PC-9 (cell line): ENCODE data around the gene PLXNA3. TPM values are rescaled to one million over a fixed set of nuclear protein-coding genes. Genes with fewer than 3 reads are reported as not detected.

Source experiments
- BruUV-seq: library from RNA; stranded (reverse); fragments of 400-500 nt; replicated peaks from 2 replicates; lab custom pipeline; 2021; lab: Mats Ljungman, UMichigan
- CTCF ChIA-PET: fragments of 300-600 bp; sonication (Branson Sonifier 250); formaldehyde crosslinking; loops from one replicate; lab custom pipeline; 2022; ENCODE audit warnings: antibody characterized with exemption; lab: Charles Lee
- POLR2A ChIA-PET: fragments of 300-600 bp; sonication (Branson Sonifier 250); formaldehyde crosslinking; loops from one replicate; lab custom pipeline; 2022; ENCODE audit warnings: antibody characterized with exemption; ENCODE audit not compliant: unreplicated experiment; lab: Charles Lee
- DNase-seq, 2 experiments: peaks; one replicate each; pipeline versions ENCODE4 v3.0.0 to v3.0.0-alpha.2; 2015 to 2022; ENCODE audit warnings: mixed read lengths in 1 of 2
- H2AFZ ChIP-seq: fragments of 200-600 bp; sonication (generic); 2 replicates; pipeline ENCODE4 v1.8.1; 2017; ENCODE audit warnings: antibody characterized with exemption
- H3F3A ChIP-seq: fragments of 200-600 bp; sonication (generic); 2 replicates; pipeline ENCODE4 v1.8.1; 2017; ENCODE audit warnings: antibody characterized with exemption, mild to moderate bottlenecking, low read depth; ENCODE audit not compliant: insufficient read depth
- H3K27ac ChIP-seq: fragments of 200-600 bp; sonication (generic); 2 replicates; pipeline ENCODE4 v1.6.1; 2016; ENCODE audit warnings: mixed run types
- H3K27me3 ChIP-seq: fragments of 200-600 bp; sonication (generic); 2 replicates; pipeline ENCODE4 v1.6.1; 2016; ENCODE audit warnings: low read depth, mixed run types; ENCODE audit not compliant: insufficient read depth
- H3K36me3 ChIP-seq: fragments of 200-600 bp; sonication (generic); 2 replicates; pipeline ENCODE4 v1.6.1; 2016; ENCODE audit warnings: low read depth, mixed run types
- H3K4me1 ChIP-seq: fragments of 200-600 bp; sonication (generic); replicated peaks from 2 replicates; pipeline ENCODE4 v1.6.1; 2016; ENCODE audit warnings: mixed run types; ENCODE audit not compliant: insufficient read depth
- H3K4me2 ChIP-seq: fragments of 200-600 bp; sonication (generic); 2 replicates; pipeline ENCODE4 v1.6.1; 2017; ENCODE audit warnings: mixed run types
- H3K4me3 ChIP-seq: fragments of 200-600 bp; sonication (generic); 2 replicates; pipeline ENCODE4 v1.6.1; 2016; ENCODE audit warnings: mixed run types
- H3K79me2 ChIP-seq: fragments of 200-600 bp; sonication (generic); 2 replicates; pipeline ENCODE4 v1.6.1; 2017; ENCODE audit warnings: low read depth, mixed run types
- H3K9me2 ChIP-seq: fragments of 200-600 bp; sonication (generic); 2 replicates; pipeline ENCODE4 v1.8.1; 2017; ENCODE audit warnings: mild to moderate bottlenecking; ENCODE audit not compliant: insufficient read depth
- H3K9me3 ChIP-seq: fragments of 200-600 bp; sonication (generic); 2 replicates; pipeline ENCODE4 v1.8.1; 2016; ENCODE audit warnings: low read depth; ENCODE audit not compliant: insufficient read depth
- H4K20me1 ChIP-seq: fragments of 200-600 bp; sonication (generic); 2 replicates; pipeline ENCODE4 v1.8.1; 2017; ENCODE audit not compliant: insufficient read depth
- EZH2 ChIP-seq: fragments of 200-600 bp; sonication (generic); IDR thresholded peaks from 2 replicates; pipeline ENCODE4 v1.8.0; 2017; ENCODE audit warnings: antibody characterized with exemption, low read depth
- intact Hi-C: fragments of 100-400 bp; cut with micrococcal nuclease; formaldehyde crosslinking; loops from one replicate; pipeline ENCODE4 v1.10.0; 2022; ENCODE audit not compliant: unreplicated experiment
- total RNA-seq: library from RNA; stranded (reverse); gene quantifications from 2 replicates; pipeline ENCODE4 v1.2.3, GENCODE V29; 2021
- TF ChIP-seq, protein P1 (sequence below): fragments of 200-600 bp; sonication (generic); conservative IDR thresholded peaks from 2 replicates; pipeline ENCODE4 v1.6.1; 2017; ENCODE audit warnings: mixed run types, antibody characterized with exemption, mild to moderate bottlenecking, moderate library complexity

Gene PLXNA3
- total RNA-seq, 1 experiment from 2014 or later = 124 TPM

DNA sequence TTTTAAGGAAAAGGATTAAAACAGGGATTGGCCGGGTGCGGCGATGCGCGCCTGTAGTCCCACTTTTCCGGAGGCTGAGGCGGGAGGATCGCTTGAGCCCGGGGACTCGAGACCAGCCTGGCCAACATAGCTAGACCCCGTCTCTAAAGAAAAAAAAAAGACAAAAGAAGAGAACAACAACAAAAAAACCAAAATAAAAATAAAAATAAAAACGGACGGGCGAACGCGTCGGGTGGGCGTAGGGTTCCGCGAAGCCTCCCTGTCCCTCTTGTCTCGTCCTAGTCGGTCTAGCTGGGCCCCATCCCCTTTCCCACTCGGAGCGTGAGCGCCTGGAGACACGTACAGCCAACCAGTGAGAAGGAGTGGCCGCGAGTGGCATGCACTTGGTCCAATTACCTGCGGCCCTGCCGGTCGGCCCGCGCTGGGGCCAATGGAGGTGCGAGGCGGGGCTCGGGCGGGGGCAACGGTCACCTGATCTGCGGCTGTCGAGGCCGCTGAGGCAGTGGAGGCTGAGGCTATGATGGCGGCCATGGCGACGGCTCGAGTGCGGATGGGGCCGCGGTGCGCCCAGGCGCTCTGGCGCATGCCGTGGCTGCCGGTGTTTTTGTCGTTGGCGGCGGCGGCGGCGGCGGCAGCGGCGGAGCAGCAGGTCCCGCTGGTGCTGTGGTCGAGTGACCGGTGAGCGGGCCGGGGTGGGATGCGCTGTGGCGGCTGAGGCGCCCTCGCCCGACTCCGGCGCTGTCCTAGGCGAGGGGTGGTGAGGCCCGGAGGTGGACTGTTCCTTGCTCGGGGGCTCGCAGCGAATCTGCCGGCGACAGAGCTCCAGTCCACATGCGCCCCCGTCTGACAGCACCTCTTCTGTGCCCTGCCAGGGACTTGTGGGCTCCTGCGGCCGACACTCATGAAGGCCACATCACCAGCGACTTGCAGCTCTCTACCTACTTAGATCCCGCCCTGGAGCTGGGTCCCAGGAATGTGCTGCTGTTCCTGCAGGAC, 29.6 kb upstream of the PLXNA3 start, which contains the start of gene ATP6AP1:
Gene ATP6AP1, plus strand, starts transcription at position 502 of the 996 bp plus-strand sequence. Its CDS starts 16 bp downstream, at position 518.
- H3K27ac ChIP-seq = no peak within 1 kb of the TSS
- intact Hi-C loops = no loop called here

DNA sequence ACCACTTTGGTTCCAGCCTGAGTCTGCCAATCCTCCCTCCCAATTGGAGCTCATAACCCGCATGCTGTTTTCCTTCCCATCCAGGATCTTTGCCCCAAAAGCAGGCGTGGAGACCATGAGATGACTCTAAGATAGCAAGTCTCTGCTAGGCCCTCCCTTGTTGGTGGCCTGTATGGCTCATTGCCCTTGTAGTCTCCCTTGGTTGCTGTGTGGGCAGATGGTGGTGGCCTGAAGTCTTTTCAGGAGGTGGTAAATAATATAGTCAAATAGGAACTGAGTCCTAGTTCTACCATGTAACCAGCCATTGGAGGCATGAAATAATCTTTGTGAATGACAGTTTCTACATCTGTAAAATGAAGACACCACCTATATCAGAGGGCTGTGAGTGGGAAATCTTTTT, 28.4 kb upstream of the PLXNA3 start:
- BruUV-seq = TSS peak; percentile 70
- no peaks in the 10 kb centered on the region for H3K9me2 ChIP-seq
- H3K9me3 ChIP-seq = no peaks in the 10 kb centered on the region
- peaks cover 19% of the 10 kb centered on the region for H3K79me2 ChIP-seq
- H3K4me1 ChIP-seq = peaks cover 6% of the 10 kb centered on the region
- no peaks in the 10 kb centered on the region for H3F3A ChIP-seq
- H3K27me3 ChIP-seq = no peaks in the 10 kb centered on the region
- CTCF ChIA-PET = no interaction called here
- H2AFZ ChIP-seq = no peak overlapping the region
- intact Hi-C loops = no loop called here
- H3K27ac ChIP-seq = no peak overlapping the region
- POLR2A ChIA-PET = interaction anchor here (0.6 kb wide), 1 partner anchor 47 kb away, joined by 4 read pairs; no protein-coding TSS in a partner anchor
- H3K4me3 ChIP-seq = peak overlapping the region; percentile 67; the same call in 1 of the 2 replicates
- no peak for DNase-seq
- TF ChIP-seq, protein P1, sequence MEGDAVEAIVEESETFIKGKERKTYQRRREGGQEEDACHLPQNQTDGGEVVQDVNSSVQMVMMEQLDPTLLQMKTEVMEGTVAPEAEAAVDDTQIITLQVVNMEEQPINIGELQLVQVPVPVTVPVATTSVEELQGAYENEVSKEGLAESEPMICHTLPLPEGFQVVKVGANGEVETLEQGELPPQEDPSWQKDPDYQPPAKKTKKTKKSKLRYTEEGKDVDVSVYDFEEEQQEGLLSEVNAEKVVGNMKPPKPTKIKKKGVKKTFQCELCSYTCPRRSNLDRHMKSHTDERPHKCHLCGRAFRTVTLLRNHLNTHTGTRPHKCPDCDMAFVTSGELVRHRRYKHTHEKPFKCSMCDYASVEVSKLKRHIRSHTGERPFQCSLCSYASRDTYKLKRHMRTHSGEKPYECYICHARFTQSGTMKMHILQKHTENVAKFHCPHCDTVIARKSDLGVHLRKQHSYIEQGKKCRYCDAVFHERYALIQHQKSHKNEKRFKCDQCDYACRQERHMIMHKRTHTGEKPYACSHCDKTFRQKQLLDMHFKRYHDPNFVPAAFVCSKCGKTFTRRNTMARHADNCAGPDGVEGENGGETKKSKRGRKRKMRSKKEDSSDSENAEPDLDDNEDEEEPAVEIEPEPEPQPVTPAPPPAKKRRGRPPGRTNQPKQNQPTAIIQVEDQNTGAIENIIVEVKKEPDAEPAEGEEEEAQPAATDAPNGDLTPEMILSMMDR = no peak
- TF ChIP-seq EZH2 = no peak
- H3K4me2 ChIP-seq = peak overlapping the region; percentile 95
- H3K36me3 ChIP-seq = no peaks in the 10 kb centered on the region
- no peaks in the 10 kb centered on the region for H4K20me1 ChIP-seq

More for the DNA sequence above, 29.6 kb upstream of the PLXNA3 start, which contains the start of gene ATP6AP1:
- Histone ChIP-seq H3K4me2 (peak within 1 kb of the TSS; percentile 95), H3K27me3 (no peaks in the 10 kb centered on the region), H3K4me1 (peaks cover 6% of the 10 kb centered on the region), H2AFZ (peak within 1 kb of the TSS; percentile 78), H3F3A (no peaks in the 10 kb centered on the region), H3K9me2 (no peaks in the 10 kb centered on the region), H3K79me2 (peaks cover 19% of the 10 kb centered on the region), H3K36me3 (no peaks in the 10 kb centered on the region), H3K9me3 (no peaks in the 10 kb centered on the region), H3K4me3 (peak within 1 kb of the TSS; percentile 67), H4K20me1 (no peaks in the 10 kb centered on the region)
- peak; percentile 83 to 97 for DNase-seq
- no TSS peak for BruUV-seq
- ChIA-PET CTCF (interaction anchor here (0.5 kb wide), 1 partner anchor 52 kb away, joined by 4 read pairs; no protein-coding TSS in a partner anchor), POLR2A (interaction anchor here (0.6 kb wide), 1 partner anchor 17 kb away, joined by 3 read pairs; no protein-coding TSS in a partner anchor)
- no peak for TF ChIP-seq EZH2
- TF ChIP-seq, protein P1 = no peak

- no peak overlapping the region for H3K27ac ChIP-seq
- CTCF ChIA-PET = no interaction called here
These were observed 27.6 kb upstream of the PLXNA3 start for GRCh38 chrX:154430479-154430878.

More at GRCh38 chrX:154430479-154430878, 27.6 kb upstream of the PLXNA3 start:
- H3K4me1 ChIP-seq = peaks cover 6% of the 10 kb centered on the region
- TF ChIP-seq, protein P1 = no peak
- no peak for TF ChIP-seq EZH2
- H3K79me2 ChIP-seq = peaks cover 19% of the 10 kb centered on the region
- intact Hi-C loops = no loop called here
- H3F3A ChIP-seq = no peaks in the 10 kb centered on the region
- no TSS peak for BruUV-seq
- H4K20me1 ChIP-seq = no peaks in the 10 kb centered on the region
- POLR2A ChIA-PET = no interaction called here
- DNase-seq = no peak
- H3K4me2 ChIP-seq = peak overlapping the region; percentile 2; the same call in 1 of the 2 replicates
- no peak overlapping the region for H3K4me3 ChIP-seq
- H3K36me3 ChIP-seq = no peaks in the 10 kb centered on the region
- no peaks in the 10 kb centered on the region for H3K9me2 ChIP-seq
- H3K9me3 ChIP-seq = no peaks in the 10 kb centered on the region
- no peaks in the 10 kb centered on the region for H3K27me3 ChIP-seq
- H2AFZ ChIP-seq = no peak overlapping the region
